ENCODE measurements around the gene ERBB4.

- no peak for TF ChIP-seq CTCF (IDR thresholded peaks at IDR 0.05)
- no peak for TF ChIP-seq POLR2A (IDR thresholded peaks at IDR 0.05)
- no peak for TF ChIP-seq POLR2AphosphoS5 (IDR thresholded peaks at IDR 0.05)
- TF ChIP-seq EP300 (IDR thresholded peaks at IDR 0.05; ENCODE audit: low read depth): no peak
Measured at GRCh38 chr2:212030709-212031108, 507.9 kb downstream of the ERBB4 start.

All from transverse colon (tissue), 4 donors.